HG03175 (cell line): Measurements from ENCODE around the gene TBC1D22A.

Source experiments
- ATAC-seq: cut with Tn5 transposase; IDR thresholded peaks from one replicate; pipeline ENCODE4 v1.9.1; 2021; ENCODE audit warnings: mild to moderate bottlenecking, moderate library complexity; ENCODE audit not compliant: unreplicated experiment

Gene TBC1D22A

DNA sequence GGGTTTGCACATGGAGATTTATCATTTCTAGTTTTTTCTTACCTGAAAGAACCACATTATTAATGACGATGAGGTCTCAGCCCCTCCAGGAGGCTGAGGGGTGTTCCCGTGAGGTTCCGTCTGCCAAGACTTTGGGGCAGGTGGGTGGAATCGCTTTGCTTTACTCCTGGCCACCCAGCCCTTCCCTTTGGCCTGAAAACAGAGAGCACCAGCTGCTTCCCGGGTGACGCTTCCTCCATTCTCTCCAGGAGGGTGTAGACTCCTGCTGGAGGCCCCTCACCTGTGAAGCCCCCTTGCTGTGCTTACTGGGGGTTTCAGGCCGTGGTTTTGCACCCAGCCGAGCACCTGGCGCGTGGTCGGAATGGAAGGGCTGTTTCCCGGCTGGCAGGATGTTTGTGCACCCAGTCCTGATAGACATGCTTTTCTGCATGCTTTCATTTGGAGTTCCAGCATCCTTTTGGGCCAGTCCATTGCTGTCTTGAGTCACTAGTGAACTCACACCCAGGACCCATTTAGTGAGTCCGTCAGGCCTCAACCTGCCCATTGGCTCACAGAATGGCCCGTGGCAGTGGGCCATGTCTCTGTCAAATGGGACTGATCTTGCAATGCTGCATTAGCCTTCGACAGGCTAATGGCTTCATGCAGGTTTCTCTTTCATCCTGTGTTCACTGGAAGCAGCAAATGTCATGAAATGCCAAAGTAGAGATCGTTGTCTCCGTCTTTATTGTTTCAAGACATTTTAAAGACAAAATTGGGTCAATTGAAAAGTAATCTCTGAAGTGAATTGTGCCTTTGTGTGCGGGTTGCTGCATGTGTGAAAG is 360.8 kb downstream of the TBC1D22A start:
- ATAC-seq: no peak

DNA sequence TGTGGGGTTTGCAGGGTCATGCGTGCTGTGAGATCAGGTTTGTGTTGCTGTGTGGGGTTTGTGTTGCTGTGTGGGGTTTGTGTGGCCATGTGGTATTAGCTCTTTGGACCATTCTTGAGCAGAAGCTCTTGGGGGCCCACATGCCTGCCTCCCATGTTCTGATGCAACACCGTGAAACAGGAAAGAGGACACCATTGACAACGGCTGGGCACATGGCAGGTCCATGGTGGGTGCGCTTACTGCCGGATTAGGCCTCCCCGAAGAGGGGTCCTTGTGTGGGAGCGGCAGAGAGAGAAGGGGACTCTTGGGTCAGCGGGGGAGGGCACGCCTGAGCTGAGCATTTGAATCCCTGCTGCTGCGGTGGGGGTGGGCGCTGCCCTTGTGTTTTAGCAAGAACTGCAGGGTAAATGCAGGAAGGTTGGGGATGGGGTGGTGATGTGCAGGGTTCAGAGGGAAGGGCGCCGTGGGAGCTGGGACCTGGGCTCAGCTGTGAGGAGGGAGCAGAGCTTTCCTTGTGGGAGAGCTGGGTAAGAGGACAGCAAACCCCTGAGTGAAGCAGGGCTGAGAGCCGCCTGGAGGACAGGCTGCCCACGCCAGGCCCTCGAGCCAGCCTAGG is 361.5 kb downstream of the TBC1D22A start:
- no peak for ATAC-seq

DNA sequence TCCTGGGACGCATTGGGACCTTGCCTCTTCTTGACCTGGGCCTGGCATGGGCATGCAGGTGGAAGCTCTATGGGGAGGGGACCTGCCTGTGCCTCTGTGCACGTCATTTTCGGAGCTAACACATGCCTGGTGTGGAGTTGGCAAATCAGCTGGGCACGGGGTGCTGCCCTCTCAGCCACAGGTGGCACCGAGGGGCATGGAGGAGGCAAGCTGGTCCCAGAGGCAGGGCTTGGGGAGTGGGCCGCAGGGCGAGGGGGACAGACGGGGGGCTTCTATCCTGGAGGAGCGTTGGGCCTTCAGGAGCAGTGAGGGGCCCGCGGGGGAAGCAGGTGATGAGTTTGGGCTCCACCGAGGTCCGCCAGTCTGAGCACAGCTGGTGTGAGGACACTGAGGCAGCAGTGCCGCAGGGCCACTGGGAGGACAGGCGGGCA is 362.0 kb downstream of the TBC1D22A start:
- no peak for ATAC-seq

DNA sequence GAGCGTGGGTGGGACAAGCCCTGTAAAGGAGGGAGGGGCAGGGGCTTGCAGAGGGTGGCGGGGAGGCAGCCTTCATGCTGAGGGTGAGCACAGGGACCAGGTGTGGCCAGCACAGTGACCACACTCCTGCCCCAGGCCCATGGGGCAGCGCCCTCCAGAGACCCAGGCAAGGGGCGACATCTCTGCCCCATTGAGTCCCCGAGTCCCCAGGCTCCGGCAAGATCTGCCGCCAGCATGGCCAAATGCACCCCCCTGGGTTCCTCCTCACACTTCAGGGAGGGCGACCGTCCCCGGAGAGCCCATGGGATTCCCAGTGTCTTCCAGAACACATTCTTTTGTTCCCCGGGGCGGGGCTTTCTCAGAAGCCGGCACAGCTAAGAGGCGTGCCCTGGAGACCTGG is 362.5 kb downstream of the TBC1D22A start:
- no peak for ATAC-seq

DNA sequence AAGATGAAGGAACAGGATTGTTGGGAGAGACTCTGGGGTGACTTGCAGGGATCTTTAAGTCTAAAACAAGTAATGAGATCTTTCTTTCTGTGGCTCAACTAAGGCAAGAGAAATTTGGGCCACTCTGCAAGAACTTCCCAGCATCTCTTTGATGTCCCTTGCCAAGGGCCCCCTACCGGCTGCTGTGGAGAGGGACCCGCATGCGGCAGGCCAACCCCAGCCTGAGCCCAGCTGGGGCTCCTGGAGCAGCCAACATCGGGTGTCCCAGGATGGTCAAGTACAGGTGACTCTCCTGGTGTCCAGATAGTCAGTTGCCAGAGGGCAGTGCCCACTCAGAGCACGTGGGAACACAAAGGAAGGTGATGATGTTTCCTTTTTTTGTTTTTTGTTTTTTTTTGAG is 363.2 kb downstream of the TBC1D22A start:
- ATAC-seq: no peak

DNA sequence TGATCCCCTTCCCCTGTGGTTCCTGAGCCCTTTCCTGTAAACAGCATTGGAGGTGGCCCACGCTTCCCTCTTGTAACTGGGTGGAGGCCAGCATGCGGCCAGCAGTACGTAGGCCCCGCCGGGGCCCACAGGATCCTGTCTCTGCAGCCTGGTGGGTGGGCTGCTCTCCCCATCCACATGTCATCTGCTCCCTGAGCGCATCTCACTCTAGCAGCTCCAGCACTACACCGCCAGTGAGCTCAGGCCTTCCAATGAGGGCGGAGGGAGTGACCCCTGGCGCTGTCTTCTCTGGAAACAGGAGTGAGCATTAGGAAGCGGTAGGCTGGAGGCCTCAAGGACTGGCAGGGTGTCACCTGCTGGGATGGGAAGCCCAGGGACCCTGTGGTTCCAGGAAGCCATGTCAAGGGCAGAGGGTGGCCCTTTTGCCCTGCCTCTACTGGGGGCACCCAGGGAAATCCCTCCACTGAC is 363.9 kb downstream of the TBC1D22A start:
- no peak for ATAC-seq

DNA sequence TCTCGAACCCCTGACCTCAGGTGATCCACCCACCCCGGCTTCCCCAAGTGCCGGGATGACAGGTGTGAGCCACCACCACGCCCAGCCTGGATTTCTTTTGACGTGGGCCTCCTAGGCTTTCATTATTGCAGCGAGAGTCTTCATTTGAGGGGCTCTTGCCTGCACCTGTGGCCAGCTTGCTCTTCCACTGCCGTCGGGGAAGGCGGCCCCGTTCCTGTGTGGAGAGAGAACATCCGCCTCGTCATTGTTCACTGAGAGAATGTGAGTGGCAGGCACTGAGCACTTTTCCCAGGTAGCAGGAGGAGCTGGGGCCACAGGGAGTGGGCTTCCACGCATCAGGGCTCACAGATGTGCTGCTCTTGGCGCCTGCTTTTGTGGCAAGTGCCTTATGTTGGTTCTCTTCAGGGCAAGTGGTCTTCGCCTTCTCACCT is 365.0 kb downstream of the TBC1D22A start:
- no peak for ATAC-seq

DNA sequence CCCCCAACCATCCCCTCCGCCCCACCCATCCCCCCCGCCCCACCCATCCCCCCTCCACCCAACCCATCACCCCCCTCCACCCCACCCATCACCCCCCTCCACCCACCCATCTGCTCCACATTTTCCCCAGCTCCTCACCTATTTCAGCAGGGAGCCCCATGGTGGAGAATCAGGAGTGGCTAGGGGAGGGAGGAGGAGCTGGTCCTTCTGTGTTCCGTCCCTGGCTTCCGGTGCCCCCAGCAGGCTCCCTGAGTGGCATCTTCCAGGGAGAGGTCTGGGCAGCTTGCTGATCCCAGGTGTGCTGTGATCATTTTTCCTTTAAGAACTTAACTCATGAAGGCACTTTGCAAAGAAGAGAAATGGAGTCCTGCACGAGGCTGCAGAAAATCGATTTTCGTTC is 365.8 kb downstream of the TBC1D22A start:
- ATAC-seq: no peak

DNA sequence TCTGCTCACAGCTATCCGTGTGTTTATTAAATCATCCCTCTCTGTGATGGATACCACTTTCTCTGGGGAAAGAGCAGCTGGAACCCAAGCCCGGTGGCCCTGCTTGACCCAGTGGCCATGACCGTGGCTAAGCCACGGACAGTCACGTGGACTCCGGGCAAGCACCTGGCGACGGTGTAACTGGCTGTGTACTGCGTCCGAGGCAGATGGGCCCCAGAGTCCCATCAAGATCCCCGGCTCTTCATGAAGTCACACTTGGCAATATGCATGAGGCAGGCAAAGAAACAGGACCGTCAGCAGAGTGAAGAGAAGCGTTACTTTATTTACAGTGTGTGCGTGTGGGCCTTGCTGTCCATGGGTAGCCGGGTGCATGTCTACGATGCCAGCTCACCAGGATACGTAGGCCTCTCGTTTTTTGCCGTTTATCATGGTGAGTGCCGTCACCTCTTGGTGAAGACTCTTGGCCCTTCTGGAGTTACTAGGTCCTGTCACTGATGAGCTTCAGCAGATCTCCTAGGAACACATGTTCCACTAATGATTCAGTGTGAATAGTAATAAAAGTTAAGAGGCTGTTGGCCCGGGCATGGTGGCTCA is 366.3 kb downstream of the TBC1D22A start:
- ATAC-seq: no peak

DNA sequence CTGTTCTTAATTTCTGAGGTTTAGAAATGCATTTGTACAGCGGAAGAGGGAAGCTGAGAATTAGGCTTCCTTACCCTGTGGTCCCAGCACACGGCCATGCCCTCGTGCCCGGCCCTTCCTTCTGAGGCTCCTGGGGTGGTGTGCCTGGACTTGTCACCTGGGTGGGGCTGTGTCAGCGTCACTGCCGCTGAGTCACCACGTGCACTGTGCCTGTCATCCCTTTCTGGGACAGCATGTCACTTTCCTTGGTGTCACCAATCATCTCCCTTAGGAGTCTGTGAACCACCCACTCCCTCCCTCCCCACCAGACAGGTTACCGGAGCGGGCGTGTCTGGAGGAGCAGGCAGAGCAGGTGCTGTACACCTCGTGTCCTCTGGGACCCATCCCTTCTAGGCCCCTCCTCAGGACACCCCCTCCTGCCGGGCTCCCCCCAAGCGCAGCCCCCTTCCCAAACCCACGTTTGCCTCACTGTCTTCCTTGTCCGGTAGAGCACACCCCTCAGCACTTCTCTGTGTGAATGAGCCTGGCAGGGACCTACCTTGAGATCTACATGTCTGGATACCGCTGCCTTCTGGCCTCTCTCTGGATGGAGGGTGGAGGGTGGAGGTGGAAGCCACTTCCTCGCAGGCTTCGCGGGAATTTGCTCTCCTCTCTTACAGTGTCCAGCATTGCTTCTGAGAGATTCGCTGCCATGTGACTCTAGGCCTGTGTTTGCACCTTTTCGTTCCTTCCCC is 367.6 kb downstream of the TBC1D22A start:
- ATAC-seq: no peak

DNA sequence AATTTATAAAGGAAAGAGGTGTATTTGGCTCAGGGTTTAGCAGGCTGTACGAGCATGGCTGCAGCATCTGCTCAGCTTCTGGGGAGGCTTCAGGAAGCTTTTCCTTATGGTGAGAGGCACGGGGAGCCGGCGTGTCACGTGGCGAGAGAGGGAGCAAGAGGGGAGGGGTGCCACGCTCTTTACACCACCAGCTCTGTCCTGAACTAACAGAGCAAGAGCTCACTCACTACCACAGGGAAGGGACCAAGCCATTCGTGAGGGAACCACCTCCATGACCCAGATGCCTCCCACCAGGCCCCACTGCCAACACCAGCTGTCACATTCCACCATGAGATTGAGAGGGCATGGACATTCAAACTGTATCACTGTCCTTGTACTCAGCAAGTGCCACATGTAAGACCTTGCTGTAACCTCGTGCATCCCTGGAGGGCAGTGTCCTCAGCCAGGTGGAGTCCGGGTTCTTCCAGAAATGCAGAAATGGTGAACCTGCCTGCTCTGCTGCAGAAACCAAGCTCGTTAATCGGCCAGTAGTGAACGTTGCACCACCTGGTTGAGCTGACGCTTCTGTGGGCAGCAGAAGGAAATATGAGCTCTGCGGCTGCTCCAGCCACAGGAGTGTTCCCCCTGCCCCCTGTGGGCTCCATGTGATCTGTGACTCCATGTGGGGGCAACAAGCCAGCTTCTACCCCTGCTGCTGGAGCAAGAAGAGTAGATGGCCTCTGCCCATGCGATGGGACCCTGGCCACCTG is 368.6 kb downstream of the TBC1D22A start:
- no peak for ATAC-seq

DNA sequence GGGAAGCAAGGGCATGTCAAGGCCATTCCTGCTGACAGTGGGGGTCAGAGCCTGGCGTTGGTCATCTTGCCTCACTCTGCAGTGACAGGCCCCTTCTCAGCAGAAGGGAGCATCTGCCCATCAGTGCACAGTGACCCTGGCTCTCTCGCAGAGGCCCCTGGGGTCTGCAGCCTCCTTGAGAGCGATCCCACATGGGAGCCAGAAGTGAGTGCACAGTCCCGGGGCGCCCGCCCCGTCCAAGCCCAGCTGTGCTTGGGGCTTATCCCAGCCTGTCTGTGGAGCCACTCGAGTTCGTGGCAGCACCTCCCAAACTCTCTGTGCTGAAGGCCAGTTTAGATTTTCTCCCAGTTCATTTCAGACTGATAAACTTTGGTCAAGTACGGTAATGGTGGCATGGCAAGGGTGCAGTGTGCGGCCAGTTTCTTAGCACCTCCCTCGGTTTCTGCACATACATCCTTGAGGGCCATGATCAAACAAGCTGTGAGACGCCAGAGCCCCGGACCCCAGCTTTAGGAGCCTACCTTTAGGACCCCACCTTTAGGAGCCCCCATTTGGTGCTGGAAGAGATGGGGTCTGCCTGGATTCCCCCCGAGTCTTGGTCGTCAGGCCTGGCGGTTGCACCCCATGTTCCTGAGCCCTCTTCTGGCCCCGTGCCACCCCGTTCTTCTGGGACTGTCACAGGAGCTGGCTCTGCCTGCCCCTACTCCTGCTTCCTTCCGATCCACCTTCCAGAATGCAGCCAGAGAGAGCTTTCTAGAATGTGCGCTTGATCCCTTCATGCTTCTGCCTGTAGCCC is 369.4 kb downstream of the TBC1D22A start:
- ATAC-seq: no peak

DNA sequence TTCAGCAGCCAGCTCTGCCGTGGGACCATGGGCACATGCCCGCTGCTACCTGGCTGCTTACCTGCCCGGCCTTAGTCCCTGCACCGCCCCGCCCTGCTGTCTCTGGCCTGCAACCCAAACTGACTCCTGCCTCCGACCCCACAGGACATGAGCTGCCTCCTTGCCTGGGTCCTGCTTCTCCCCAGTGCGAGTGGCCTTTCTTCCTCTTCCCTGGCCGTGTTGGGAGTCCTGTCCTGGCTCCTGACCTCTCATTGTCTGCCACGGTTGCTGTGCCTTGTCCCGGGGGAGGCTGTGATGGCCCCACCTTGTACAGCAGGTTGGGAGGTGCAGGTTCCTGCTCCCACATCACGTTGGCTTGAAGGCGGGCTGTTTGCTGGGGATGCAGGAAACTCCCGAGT is 370.0 kb downstream of the TBC1D22A start:
- no peak for ATAC-seq

DNA sequence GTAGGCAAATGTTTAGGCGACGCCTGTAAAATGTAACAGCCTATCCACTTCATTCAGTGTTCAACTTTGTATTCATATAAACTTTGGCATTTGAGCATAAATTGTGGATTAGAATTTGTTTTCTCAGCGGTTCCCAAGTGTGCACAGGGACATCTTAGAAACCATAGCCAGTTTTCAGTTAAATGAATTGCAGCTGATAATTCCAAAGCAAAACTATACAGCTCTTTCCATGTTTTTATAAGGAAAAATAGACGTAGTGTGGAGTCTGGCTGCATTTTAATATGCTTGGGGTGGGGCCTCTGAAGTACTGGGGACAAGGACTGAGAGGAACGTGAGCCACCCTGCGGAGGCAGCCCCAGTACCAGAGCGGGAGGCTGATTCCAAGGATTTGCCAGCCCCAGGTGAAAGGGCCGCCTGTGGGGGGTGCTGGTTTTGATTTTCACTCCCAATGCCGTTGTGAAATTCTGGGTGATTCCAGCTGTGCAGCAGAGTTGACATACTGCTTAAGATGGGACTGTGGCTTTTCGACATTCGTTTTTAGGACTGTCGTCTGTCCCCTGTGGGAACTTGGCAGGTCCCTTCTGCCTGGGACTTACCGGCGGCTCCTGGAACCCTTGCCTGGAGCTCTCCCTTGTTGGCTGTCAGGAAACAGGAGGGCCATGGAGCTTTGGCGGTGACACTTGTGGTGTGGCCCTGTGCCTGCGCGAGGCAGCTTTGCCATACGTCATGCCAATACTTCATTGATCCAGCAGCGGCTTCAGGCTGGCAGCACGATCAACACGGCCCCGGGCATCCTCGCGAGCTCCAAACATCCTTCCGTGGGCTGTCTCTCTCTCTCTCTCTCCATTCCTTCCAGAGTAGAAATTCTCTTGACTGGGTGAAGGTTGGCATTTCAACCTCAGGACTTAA is 370.9 kb downstream of the TBC1D22A start:
- ATAC-seq: no peak

DNA sequence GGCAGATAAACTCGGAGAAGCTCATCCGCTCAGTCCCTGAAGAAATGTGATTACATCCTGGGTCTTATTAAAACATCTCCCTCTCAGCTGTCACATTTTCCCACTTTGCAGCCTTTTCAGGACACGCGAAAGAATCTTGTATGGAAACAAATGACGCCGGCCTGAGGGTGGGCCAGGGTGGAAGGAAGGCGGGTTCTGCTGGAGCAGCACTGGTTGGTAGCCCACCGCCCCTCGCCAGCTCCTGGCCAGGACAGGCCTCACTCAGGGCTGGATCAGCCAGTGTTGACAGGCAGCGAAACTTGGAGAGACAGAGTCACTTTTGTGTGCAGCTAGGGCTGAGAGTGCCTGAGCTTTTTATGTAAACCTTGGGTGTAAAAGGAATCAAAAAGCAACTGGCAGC is 371.8 kb downstream of the TBC1D22A start:
- no peak for ATAC-seq

DNA sequence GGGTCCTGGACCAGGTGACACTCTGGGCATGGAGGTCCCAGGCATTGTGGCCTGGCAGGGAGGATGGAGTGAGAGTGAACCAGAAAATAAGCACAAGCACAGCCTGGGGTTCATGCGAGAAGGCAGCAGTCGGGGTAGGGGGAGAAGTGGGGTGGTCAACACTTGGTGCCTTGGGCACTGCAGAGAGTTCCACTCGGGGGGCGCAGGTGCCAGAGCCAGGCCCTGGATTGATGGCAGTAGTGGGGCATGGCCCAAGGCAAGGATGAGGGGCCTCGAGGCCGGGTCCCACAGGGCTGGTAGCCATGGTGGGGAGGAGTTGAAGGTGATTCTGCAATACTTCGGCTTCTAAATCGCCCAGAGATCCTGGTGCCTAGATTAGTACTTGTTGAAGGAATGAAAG is 372.9 kb downstream of the TBC1D22A start:
- ATAC-seq: no peak

DNA sequence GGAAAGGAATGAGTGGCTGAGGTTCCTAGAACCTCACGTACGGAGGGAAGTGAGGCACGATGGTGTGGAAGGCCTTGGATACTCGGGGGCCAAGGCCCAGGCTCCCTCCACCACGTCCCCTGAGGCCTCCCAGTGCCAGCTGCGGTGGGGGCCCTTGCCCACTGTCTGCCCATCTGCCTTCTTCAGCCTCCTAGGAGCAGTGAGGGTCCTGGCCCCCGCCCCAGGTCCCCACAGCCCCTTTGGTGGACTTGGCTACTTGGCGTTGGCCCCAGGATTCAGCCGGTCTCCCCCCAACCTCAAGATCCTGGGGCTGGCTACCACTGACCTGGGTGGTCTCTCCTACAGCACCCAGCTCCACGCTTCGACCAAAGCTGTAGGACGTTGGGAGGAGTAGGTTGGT is 373.6 kb downstream of the TBC1D22A start:
- no peak for ATAC-seq

DNA sequence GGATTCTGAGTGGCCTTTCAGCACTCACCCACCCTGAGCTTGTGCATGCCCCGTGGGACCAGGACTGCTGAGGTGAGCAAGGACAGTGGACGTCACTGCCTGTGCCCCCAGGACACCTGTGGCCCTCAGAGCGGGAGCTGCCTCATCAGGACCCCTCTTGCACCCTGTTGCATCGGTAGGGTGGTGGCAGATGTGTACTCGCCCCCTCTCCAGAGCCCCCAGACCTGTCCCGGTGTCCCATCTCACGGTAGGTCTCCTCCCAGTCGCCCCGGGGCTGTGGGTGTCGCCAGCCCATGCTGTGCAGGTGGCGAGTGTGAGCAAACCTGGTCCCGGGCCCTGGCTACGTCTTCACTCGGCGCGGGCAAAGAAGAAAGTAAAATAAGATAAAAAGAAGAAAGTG is 374.2 kb downstream of the TBC1D22A start:
- no peak for ATAC-seq
